Mesendoderm (in vitro differentiated cells): Measurements from ENCODE around the gene RPP40.

ENCODE experiments used
- DNase-seq: peaks from one replicate; pipeline ENCODE4 v3.0.0; 2013
- H2AK5ac ChIP-seq: 2 replicates; pipeline ENCODE4 v1.6.1; 2013; ENCODE audit warnings: low read length, inconsistent platforms
- H2BK120ac ChIP-seq: 2 replicates; pipeline ENCODE4 v1.6.1; 2013; ENCODE audit warnings: low read depth, mild to moderate bottlenecking, low read length, moderate library complexity, mixed read lengths
- H2BK15ac ChIP-seq: replicated peaks from 2 replicates; pipeline ENCODE4 v1.6.1; 2013; ENCODE audit warnings: low read depth, mild to moderate bottlenecking, moderate library complexity
- H2BK5ac ChIP-seq: 2 replicates; pipeline ENCODE4 v1.6.1; 2013; ENCODE audit warnings: low read length, inconsistent platforms
- H3K18ac ChIP-seq: 2 replicates; pipeline ENCODE4 v1.6.1; 2013; ENCODE audit warnings: mild to moderate bottlenecking, low read length, mixed read lengths
- H3K23ac ChIP-seq: one replicate; pipeline ENCODE4 v1.6.1; 2013; ENCODE audit warnings: low read length
- H3K27ac ChIP-seq: 2 replicates; pipeline ENCODE4 v1.5.1; 2013; ENCODE audit warnings: low read depth, mild to moderate bottlenecking, inconsistent platforms, low read length, moderate library complexity
- H3K27me3 ChIP-seq: 2 replicates; pipeline ENCODE4 v1.6.1; 2013; ENCODE audit warnings: low read length, control low read depth, mild to moderate bottlenecking, inconsistent platforms; ENCODE audit not compliant: insufficient read depth, poor library complexity
- H3K36me3 ChIP-seq: 2 replicates; pipeline ENCODE4 v1.6.1; 2013; ENCODE audit warnings: low read length, inconsistent platforms; ENCODE audit not compliant: control insufficient read depth, insufficient read depth
- H3K4ac ChIP-seq: one replicate; pipeline ENCODE4 v1.6.1; 2013; ENCODE audit warnings: low read depth, mild to moderate bottlenecking, low read length, moderate library complexity
- H3K4me1 ChIP-seq: 2 replicates; pipeline ENCODE4 v1.6.1; 2013; ENCODE audit warnings: low read depth, low read length, inconsistent platforms; ENCODE audit not compliant: control insufficient read depth
- H3K4me2 ChIP-seq: 2 replicates; pipeline ENCODE4 v1.6.1; 2013; ENCODE audit warnings: low read length
- H3K4me3 ChIP-seq: 2 replicates; pipeline ENCODE4 v1.5.1; 2013; ENCODE audit warnings: mild to moderate bottlenecking, low read length
- H3K56ac ChIP-seq: one replicate; pipeline ENCODE4 v1.6.1; 2013; ENCODE audit warnings: low read length
- H3K79me1 ChIP-seq: 2 replicates; pipeline ENCODE4 v1.6.1; 2013; ENCODE audit warnings: low read length, inconsistent platforms
- H3K79me2 ChIP-seq: 2 replicates; pipeline ENCODE4 v1.6.1; 2013; ENCODE audit warnings: mild to moderate bottlenecking, low read length; ENCODE audit not compliant: control insufficient read depth, insufficient read depth
- H3K9ac ChIP-seq: 2 replicates; pipeline ENCODE4 v1.6.1; 2013; ENCODE audit warnings: low read length, inconsistent platforms
- H4K5ac ChIP-seq: one replicate; pipeline ENCODE4 v1.6.1; 2013; ENCODE audit warnings: low read length
- H4K8ac ChIP-seq: one replicate; pipeline ENCODE4 v1.6.1; 2013; ENCODE audit warnings: low read depth, mild to moderate bottlenecking, control low read depth, low read length, moderate library complexity
- WGBS: extraction: QIAGEN DNeasy Blood & Tissue Kit; methylation state at CpG from one replicate; pipeline ENCODE4 v1.1.7; 2013; ENCODE audit warnings: low lambda C conversion rate, missing lambda C conversion rate; ENCODE audit not compliant: insufficient coverage; ENCODE audit errors: extremely low coverage; 5-methylcytosine and 5-hydroxymethylcytosine counted together

Gene RPP40

GRCh38 chr6:5044866-5045265 lies 41.0 kb upstream of the RPP40 start:
- no peak overlapping the region for H3K23ac ChIP-seq
- H3K18ac ChIP-seq, result no peak overlapping the region
- H3K79me2 ChIP-seq, result no peaks in the 10 kb centered on the region
- WGBS, result no CpG with 5 or more reads among the region's 3 CpGs
- no peak overlapping the region for H3K9ac ChIP-seq
- H3K4ac ChIP-seq, result no peak overlapping the region
- H2BK120ac ChIP-seq, result no peak overlapping the region
- H2BK5ac ChIP-seq, result no peak overlapping the region
- no peak overlapping the region for H4K5ac ChIP-seq
- H3K4me3 ChIP-seq, result no peak overlapping the region
- no peaks in the 10 kb centered on the region for H3K4me1 ChIP-seq
- no peaks in the 10 kb centered on the region for H3K79me1 ChIP-seq
- no peak overlapping the region for H2BK15ac ChIP-seq
- H3K56ac ChIP-seq, result no peak overlapping the region
- H3K27me3 ChIP-seq, result no peaks in the 10 kb centered on the region
- no peaks in the 10 kb centered on the region for H3K36me3 ChIP-seq
- H3K27ac ChIP-seq, result no peak overlapping the region
- DNase-seq, result no peak
- no peak overlapping the region for H2AK5ac ChIP-seq
- H3K4me2 ChIP-seq, result no peak overlapping the region
- H4K8ac ChIP-seq, result no peak overlapping the region

- no peak for DNase-seq
- no peak overlapping the region for H2BK15ac ChIP-seq
- WGBS, result no CpG with 5 or more reads among the region's 3 CpGs
Measured at GRCh38 chr6:5042436-5042835, 38.6 kb upstream of the RPP40 start.

GRCh38 chr6:5041955-5042354 lies 38.1 kb upstream of the RPP40 start:
- no CpG with 5 or more reads among the region's 2 CpGs for WGBS
- Histone ChIP-seq H3K4ac (no peak overlapping the region), H3K27ac (no peak overlapping the region), H4K8ac (no peak overlapping the region), H3K9ac (no peak overlapping the region), H3K18ac (no peak overlapping the region), H2BK5ac (no peak overlapping the region), H3K4me3 (no peak overlapping the region), H3K79me1 (no peaks in the 10 kb centered on the region), H2BK15ac (no peak overlapping the region), H3K36me3 (no peaks in the 10 kb centered on the region), H3K4me1 (no peaks in the 10 kb centered on the region), H2BK120ac (no peak overlapping the region), H3K56ac (no peak overlapping the region), H2AK5ac (no peak overlapping the region), H3K27me3 (no peaks in the 10 kb centered on the region), H3K23ac (no peak overlapping the region), H3K79me2 (no peaks in the 10 kb centered on the region), H4K5ac (no peak overlapping the region), H3K4me2 (no peak overlapping the region)
- no peak for DNase-seq

More at GRCh38 chr6:5042436-5042835, 38.6 kb upstream of the RPP40 start:
- H3K79me2 ChIP-seq, result no peaks in the 10 kb centered on the region
- H3K56ac ChIP-seq, result no peak overlapping the region
- no peak overlapping the region for H4K8ac ChIP-seq
- H2BK120ac ChIP-seq, result no peak overlapping the region
- no peak overlapping the region for H2BK5ac ChIP-seq
- no peak overlapping the region for H3K27ac ChIP-seq
- H4K5ac ChIP-seq, result no peak overlapping the region
- H3K4ac ChIP-seq, result no peak overlapping the region
- no peak overlapping the region for H3K23ac ChIP-seq
- no peak overlapping the region for H2AK5ac ChIP-seq
- no peaks in the 10 kb centered on the region for H3K4me1 ChIP-seq
- H3K4me2 ChIP-seq, result no peak overlapping the region
- H3K79me1 ChIP-seq, result no peaks in the 10 kb centered on the region
- no peaks in the 10 kb centered on the region for H3K36me3 ChIP-seq
- H3K18ac ChIP-seq, result no peak overlapping the region
- H3K4me3 ChIP-seq, result no peak overlapping the region
- no peaks in the 10 kb centered on the region for H3K27me3 ChIP-seq
- H3K9ac ChIP-seq, result no peak overlapping the region

DNA sequence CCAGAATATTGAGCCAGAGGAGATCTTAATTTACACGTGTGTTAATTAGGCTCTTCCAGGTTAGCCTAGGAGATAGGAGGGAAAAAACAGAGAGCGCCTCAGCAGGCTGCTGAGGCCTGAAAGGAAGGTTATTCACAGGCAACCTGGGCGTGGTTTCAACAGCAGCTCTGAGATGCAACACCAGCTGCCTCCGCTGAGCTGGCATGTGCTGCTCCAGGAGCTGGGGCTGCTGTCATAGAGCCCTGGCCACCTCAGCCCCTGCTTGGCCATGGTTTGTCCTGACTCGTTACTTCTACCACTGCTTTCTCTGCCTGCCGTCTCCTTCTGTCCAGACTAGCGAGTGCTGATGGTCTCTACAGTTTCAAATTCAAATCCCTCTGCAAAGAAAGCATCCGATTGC lies 32.4 kb upstream of the RPP40 start:
- Histone ChIP-seq H3K4me2 (no peak overlapping the region), H3K27ac (no peak overlapping the region), H2AK5ac (no peak overlapping the region), H2BK15ac (no peak overlapping the region), H3K9ac (no peak overlapping the region), H3K36me3 (no peaks in the 10 kb centered on the region), H3K4ac (no peak overlapping the region), H3K79me1 (no peaks in the 10 kb centered on the region), H4K8ac (no peak overlapping the region), H3K79me2 (no peaks in the 10 kb centered on the region), H3K56ac (no peak overlapping the region), H2BK5ac (no peak overlapping the region), H3K27me3 (no peaks in the 10 kb centered on the region), H4K5ac (no peak overlapping the region), H3K4me3 (no peak overlapping the region), H3K23ac (no peak overlapping the region), H3K18ac (no peak overlapping the region), H3K4me1 (no peaks in the 10 kb centered on the region), H2BK120ac (no peak overlapping the region)
- no CpG with 5 or more reads among the region's 8 CpGs for WGBS
- peak; percentile 95 for DNase-seq

DNA sequence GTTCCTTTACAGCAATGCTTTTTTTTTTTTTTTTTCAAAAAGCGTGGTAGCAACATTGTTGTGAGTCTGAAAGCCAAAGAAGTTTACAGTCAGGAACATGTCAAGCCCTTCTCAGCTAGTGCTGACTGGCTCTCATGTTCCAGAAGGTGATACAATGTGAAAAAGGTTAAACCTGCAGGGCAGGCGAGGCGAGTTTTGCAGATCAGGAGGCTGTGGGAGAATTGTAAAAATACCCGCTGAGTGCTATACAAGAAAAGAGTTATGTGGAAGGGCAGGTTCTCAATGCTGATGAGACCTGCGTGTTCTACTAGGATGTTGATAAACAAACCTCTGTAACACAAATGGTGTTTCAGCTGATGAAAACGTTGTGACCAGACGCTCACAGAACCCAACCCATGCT lies 30.9 kb upstream of the RPP40 start:
- H4K8ac ChIP-seq, result no peak overlapping the region
- no peaks in the 10 kb centered on the region for H3K36me3 ChIP-seq
- H3K9ac ChIP-seq, result no peak overlapping the region
- H2BK15ac ChIP-seq, result no peak overlapping the region
- no peak for DNase-seq
- no peak overlapping the region for H2AK5ac ChIP-seq
- H3K27me3 ChIP-seq, result no peaks in the 10 kb centered on the region
- no peak overlapping the region for H3K27ac ChIP-seq
- H3K79me2 ChIP-seq, result no peaks in the 10 kb centered on the region
- H3K18ac ChIP-seq, result no peak overlapping the region
- no peak overlapping the region for H3K4me3 ChIP-seq
- no peaks in the 10 kb centered on the region for H3K4me1 ChIP-seq
- no peak overlapping the region for H3K56ac ChIP-seq
- H2BK120ac ChIP-seq, result no peak overlapping the region
- H3K4me2 ChIP-seq, result no peak overlapping the region
- H3K23ac ChIP-seq, result no peak overlapping the region
- H4K5ac ChIP-seq, result no peak overlapping the region
- no CpG with 5 or more reads among the region's 7 CpGs for WGBS
- no peaks in the 10 kb centered on the region for H3K79me1 ChIP-seq
- H2BK5ac ChIP-seq, result no peak overlapping the region
- no peak overlapping the region for H3K4ac ChIP-seq

DNA sequence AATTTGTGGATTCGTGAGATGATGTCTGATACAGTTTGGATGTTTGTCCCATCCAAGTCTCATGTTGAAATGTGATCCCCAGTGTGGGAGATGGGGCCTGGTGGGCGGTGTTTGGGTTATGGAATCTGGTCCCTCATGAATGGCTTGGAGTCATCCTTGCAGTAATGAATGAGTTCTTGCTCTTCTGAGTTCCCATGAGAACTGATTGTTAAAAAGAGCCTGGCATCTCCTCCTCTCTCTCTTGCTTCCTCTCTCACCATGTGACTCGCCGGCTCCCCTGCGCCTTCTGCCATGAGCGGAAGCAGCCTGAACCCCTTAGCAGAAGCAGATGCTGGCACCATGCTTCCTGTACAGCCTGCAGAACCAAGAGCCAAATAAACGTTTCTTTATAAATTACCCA lies 30.5 kb upstream of the RPP40 start:
- H3K79me2 ChIP-seq, result no peaks in the 10 kb centered on the region
- H3K23ac ChIP-seq, result no peak overlapping the region
- H4K5ac ChIP-seq, result no peak overlapping the region
- H3K4me2 ChIP-seq, result no peak overlapping the region
- no peak overlapping the region for H3K56ac ChIP-seq
- H3K9ac ChIP-seq, result no peak overlapping the region
- H4K8ac ChIP-seq, result no peak overlapping the region
- no peak overlapping the region for H2BK120ac ChIP-seq
- no peaks in the 10 kb centered on the region for H3K36me3 ChIP-seq
- H2BK5ac ChIP-seq, result no peak overlapping the region
- H3K79me1 ChIP-seq, result no peaks in the 10 kb centered on the region
- H3K27me3 ChIP-seq, result no peaks in the 10 kb centered on the region
- no peak overlapping the region for H2BK15ac ChIP-seq
- no CpG with 5 or more reads among the region's 7 CpGs for WGBS
- no peaks in the 10 kb centered on the region for H3K4me1 ChIP-seq
- H3K18ac ChIP-seq, result no peak overlapping the region
- no peak overlapping the region for H3K4ac ChIP-seq
- H2AK5ac ChIP-seq, result no peak overlapping the region
- DNase-seq, result no peak
- no peak overlapping the region for H3K4me3 ChIP-seq
- no peak overlapping the region for H3K27ac ChIP-seq
